HG03354 (cell line): ENCODE data around the gene BHLHA9.
"Not testable (repeated sequence)": the region's sequence is repeated elsewhere in the genome, so short reads cannot be mapped to it uniquely, and the experiment has no call there.

ENCODE experiments used
- ATAC-seq: cut with Tn5 transposase; IDR thresholded peaks from one replicate; pipeline ENCODE4 v1.9.1; 2021; ENCODE audit warnings: mild to moderate bottlenecking; ENCODE audit not compliant: unreplicated experiment, poor library complexity, severe bottlenecking

The BHLHA9 gene

DNA sequence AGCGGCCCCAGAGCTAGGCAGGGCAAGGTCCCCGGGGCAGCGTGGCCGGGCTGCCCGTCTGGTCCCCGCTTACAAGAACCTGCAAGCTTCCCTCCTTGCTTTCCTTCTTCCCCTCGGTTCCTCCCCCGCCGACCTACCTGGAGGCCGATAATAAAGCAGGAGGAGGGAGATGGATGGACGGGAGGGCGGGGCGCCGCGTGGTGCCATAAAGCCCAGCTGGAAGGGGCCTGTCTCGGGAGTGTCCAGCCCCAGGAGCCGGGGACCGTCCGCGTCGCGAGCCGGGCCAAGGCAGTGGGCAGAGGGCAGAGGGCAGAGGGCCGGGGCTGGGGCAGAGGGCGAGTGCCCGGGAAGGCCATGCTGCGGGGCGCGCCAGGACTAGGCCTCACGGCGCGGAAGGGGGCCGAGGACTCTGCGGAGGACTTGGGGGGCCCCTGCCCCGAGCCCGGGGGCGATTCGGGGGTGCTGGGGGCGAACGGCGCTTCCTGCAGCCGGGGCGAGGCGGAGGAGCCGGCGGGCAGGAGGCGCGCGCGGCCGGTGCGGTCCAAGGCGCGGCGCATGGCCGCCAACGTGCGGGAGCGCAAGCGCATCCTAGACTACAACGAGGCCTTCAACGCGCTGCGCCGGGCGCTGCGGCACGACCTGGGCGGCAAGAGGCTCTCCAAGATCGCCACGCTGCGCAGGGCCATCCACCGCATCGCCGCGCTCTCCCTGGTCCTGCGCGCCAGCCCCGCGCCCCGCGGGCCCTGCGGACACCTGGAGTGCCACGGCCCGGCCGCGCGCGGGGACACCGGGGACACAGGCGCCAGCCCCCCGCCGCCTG lies at the start of gene BHLHA9:
Gene BHLHA9, plus strand, starts transcription at position 235 of the 820 bp plus-strand sequence. Its CDS starts 120 bp downstream, at position 355.
- no peak for ATAC-seq

DNA sequence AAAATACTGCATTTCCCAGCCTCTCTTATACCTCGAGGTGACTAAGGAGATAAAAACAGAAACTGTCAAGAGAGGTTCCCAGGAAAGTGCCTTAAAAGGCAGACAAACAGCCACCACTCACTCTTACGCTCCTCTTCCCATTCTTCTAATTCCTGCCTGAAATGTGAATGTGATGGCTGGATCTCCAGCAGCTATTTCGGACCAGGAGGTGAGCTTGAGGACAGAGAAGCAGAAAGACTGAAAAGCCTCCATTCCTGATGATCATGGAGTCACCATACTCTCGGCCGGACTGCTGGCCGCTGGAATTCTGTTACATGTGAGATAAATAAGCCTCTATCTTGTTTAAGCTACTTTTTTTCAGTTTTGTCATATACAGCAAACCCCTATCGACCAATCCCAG lies 49.0 kb upstream of the BHLHA9 start:
- no peak for ATAC-seq

DNA sequence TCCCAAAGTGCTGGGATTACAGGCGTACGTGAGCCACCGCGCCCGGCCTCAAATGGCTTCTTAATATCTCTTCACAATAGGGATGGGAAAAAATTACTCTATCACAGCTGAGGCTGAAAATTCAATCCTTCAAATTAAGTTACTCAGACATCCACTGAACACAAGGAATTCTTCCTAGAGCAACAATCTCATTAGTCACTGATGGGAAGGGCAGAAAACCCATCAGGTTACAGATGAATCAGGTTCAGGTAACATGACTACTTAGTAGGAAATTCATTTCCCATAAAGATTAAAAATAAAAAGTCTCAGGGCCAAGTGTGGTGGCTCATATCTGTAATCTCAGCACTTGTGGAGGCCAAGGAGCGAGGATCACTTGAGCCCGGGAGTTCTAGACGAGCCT lies 47.9 kb upstream of the BHLHA9 start:
- no peak for ATAC-seq

DNA sequence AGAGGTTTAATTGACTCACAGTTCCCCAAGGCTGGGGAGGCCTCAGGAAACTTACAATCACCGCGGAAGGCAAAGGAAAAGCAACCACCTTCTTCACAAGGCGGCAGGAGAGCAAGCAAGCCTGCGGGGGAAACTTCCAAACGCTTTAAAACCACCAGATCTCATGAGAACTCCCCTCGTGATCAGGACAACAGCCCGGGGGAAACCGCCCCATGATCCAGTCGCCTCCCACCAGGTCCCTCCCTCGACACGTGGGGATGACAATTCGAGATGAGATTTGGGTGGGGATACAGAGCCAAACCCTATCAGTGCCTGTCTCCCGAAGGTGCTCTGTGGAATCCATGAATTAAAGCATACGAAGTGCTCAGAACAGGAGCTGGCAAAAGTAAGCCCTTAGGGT lies 46.6 kb upstream of the BHLHA9 start:
- no peak for ATAC-seq

DNA sequence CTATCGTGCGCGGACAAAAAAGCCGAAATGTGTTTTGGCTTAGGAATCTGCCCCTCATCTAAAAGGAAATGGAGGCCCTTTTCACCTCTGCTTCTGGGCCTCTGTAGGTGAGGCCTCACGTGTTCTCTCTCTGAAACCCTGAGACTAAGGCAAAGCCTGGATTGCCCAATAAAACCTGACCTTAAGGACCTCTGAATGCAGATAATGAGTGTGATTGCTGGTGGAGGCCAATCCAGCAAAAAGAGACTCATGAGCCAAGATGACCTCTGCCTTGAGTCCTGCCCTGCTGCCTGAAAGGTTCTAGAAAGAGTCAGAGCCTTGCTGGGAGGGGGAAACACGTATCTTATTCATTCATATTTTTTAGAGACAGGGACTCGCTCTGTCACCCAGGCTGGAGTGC lies 45.9 kb upstream of the BHLHA9 start:
- no peak for ATAC-seq

DNA sequence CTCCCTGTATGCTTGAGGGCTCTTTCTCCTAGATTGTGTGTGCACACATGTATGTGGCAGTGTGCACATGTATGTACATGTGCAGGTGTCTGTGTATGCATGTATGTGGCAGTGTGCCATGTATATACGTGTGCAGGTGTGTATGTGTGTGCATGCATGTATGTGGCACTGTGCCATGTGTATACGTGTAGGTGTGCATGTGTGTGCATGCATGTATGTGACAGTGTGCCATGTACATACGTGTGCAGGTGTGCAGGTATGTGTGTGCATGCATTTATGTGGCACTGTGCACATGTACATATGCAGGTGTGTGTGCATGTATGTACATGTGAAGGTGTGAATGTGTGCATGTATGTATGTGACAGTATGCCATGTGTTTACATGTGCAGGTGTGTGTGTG lies 43.9 kb upstream of the BHLHA9 start:
- ATAC-seq, result no peak

DNA sequence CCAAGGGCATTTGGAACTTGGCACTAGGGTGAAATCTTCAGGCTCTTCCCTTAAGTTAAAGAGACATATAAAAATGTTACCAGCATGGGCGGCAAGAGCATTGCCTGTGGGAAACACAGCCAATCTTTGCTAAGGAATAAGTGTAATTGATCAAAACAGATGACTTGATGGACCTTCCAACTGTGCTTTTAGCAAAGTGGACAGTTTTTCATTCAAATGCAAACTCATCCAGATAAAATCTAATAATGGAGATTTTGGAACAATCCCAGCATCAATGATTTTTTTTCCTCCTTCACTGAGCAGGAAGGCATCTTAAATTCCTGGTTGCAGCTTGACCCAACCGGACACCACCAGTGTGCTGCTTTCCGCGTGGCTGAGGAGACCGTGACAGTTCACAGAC lies 42.9 kb upstream of the BHLHA9 start:
- ATAC-seq, result no peak

DNA sequence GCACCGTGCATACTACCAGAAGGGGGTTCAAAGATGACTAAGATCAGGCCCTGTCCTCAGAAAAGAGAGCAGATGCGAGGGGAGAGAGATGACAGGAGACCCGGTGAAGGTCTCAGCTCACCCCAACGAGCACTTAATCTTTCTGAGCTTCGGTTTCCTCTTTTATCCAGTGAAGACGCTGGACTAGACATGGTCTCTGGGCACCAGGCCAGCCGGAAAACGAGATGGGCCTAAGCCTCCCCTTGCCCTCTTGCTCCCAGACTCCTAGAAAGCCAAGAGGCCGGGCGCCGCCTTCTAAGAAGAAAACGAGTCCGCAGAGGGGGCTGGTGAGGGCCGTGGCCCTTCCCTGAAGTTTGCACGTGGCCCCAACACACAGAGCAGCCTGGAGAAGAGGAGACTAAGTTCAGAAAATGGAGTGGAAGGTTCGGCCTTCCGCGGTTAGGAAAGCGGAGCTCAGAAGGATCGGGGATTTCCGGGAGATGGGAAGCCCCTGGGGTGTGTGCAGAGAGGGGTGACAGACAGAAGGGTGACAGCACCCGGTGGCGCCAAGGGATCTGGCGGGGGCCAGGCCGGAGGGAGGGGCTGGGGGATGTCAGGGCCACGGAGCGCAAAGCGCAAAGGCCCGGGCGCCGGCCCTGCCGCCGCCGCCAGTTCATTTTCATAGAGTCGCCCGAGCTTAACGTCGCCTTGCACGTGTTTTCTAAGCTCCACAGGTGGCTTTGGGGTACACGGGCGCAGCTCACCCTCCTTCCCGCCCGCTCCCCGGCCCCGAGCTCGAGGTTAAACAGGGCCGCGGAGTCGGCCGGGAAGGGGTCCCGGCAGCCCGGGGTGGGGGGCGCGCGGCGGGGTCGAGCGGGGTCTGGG lies 42.1 kb upstream of the BHLHA9 start:
- peak; percentile 47 for ATAC-seq

DNA sequence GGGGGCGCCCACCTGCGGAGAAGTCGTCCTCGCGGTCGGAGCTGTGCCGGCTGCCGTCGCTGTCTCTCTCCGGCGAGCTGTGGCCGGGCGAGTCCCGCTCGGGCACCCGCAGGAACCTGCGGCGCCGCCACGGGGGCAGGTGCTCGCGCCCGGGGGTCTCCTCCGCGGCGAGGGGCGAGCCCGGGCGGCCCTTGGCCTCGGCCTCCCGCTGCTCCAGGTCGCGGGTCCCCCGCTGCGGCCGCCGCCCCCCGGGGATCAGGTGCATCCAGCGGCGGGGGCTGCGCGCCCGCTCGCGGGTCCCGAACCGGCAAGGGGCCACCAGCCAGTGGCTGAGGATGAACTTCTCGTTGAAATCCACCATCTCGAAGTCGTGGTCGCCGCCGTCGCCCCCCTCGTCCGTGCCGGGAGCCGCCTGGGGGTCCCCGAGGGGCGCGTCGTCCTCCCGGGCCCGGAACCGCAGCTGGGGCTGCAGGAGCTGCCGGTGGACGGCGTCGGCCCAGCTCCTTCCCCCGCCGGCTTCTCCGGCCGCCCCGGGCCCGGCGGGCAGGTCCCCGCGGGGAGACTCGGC lies 41.4 kb upstream of the BHLHA9 start:
- ATAC-seq, result peak; percentile 30

DNA sequence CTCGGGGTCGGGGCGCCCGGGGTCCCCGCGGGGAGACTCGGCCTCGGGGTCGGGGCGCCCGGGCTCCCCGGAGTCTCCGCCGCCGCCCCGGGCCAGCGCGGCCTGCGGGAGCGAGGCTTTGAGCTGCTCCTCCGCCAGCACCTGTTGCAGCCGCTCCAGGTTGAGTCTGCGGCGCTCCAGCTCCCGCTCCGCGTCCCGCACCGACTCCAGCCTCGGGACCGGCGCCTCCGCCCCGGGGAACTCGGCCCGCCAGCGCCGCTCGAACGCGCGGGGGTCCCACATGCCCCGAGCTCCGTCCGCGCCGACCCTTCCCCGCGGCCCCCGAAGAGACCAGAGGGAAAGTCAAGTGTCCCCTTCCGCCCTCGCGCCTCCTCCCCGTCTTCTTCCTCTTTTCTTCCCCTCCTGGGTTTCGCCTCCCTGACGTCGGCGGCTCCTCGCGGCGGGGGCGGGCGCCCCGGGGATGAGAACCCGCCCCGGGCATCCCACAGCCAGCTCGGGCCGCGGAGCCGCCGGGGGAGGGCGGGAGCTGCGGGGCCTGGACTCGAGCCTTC lies 40.8 kb upstream of the BHLHA9 start:
- ATAC-seq, result peak; percentile 47

DNA sequence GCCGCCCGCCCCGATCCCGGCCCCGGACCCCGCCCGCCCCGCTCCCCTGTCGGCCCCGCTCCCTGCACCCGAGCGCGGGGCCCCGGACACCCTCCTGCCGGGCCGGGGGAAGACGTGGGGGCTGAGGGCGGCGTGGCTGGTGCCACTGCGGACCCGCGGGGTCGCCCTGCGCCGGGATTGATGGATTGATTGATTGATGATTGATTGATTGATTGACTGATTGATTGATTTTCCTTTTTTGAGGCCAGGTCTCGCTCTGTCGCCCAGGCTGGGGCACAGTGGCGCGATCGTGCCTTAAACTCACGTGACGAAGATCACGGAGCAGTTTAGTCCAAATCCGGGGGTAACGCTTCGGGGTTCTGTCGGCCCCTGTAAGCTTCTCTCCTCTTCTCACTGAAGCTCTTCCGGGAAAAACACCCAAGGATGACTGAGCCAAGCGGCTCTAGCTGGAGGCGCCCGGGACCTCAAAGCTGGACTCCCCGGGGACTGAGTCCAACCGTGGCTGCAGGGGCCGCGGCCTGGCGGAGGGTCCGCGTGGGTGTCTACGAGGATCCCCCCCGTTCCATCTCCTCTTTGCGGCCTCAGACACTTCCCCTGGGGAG lies 40.2 kb upstream of the BHLHA9 start:
- ATAC-seq, result no peak

DNA sequence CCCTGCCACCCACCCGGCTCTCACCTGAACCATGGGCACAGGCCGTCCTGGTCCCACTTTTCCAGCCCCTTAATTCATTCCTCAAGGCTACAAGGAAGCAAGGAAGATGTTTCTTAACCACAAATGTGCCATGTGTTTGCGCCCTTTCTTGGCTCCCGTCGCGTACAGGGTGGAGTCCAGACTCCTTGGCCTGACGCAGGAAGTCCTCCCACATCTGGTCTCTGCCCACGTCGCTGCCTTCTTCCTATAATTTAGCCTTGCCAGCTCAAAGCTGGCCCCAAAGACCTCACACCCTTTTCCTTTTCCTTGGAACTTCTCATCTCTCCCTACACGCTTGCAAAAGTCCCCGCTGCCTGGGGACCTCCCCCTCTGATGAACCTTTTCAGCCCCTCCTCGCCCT lies 38.8 kb upstream of the BHLHA9 start:
- ATAC-seq, result no peak

DNA sequence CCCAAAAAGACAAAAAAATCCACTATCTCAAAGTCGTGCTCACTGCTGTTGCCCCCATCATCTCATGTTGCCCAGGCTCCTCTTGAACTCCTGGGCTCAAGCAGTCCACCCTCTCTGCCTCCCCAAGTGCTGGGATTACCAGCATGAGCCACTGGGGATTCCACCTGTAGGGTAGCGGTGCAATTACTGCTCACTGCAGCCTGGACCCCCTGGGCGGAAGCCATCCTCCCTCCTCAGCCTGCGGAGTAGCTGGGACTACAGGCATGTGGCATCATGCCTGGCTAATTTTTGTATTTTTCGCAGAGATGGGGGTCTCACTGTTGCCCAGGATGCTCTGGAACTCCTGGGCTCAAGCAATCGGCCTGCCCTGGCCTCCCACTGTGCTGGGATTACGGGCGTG lies 37.9 kb upstream of the BHLHA9 start:
- no peak for ATAC-seq

DNA sequence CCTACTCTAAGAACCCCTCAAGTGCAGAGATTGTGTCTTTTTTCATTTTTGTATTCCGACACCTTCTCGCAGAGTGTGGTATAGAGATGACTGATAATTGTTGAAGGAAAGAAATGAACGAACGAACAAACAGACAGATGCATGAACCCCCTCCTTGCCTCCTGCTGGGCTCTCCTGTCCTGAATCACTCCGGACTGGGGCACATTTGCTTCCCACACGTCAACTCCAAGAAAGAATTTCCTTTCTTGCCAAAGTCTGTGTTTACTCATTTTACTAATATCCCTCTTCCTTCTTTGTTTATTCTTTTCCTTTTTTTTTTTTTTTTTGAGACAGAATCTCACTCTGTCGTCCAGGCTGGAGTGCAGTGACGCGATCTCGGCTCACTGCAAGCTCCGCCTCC lies 37.5 kb upstream of the BHLHA9 start:
- no peak for ATAC-seq

DNA sequence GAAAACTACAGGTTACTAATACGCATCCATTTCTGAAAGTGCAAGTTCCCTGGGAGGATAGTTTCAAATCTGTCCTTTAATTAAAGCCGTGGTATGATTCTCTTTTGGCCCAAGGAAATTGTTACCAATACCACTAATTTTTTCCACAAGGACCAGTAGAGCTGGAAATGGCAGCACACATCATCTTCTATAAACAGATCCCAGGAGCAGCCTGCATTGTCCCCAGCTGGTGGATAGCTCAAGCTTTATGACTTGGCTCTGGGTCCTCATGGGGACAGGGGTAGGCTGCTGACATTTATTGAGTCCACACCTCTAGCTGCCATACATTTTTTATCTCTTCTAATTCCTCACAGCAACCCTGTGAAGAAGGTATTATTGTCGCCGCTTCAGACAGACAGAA lies 35.8 kb upstream of the BHLHA9 start:
- no peak for ATAC-seq

DNA sequence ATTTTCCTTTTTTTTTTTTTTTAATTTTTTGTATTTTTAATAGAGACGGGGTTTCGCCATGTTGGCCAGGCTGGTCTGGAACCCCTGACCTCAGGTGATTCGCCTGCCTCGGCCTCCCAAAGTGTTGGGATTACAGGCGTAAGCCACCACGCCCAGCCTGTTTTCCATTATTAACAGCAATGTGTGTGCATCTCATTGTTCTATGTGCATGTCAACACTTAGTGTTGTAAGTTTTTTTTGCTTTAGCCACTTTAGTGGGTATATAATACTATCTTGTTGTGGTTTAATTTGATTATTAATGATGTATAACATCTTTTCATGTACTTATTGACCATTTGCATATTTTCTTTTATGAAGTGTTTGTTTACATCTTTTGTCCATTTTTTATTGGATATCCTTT lies 32.8 kb upstream of the BHLHA9 start:
- ATAC-seq, result no peak

DNA sequence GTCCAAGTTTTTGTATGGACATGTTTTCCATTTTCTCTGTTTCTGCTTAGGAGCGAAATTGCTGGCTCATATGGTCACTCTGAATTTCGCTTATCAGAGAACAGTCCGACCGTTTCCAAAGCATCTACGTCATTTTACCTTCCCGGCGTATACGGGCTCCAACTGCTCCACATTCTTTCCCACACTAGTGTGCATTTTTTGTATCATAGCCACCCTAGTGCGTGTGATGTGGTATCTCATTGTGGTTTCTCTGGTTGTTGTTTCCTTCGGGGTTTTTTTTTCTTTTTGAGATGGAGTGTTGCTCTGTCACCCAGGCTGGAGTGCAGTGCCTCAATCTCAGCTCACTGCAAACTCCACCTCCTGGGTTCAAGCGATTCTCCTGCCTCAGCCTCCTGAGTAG lies 31.0 kb upstream of the BHLHA9 start:
- ATAC-seq, result no peak

DNA sequence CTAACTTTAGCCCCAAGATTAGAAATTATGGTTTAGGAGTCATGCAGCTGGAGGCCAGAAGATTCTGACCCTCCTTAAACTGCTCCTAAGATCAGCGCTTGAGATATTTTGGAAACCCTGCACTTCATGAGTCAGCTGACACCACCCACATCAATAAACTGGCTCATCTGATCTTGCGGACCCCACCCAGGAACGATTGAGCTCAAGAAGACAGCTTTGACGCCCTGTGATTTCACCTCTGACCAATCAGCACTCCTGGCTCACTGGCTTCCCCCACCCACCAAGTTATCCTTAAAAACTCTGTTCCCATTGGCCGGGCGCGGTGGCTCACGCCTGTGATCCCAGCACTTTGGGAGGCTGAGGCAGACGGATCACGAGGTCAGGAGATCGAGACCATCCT lies 29.8 kb upstream of the BHLHA9 start:
- not testable (repeated sequence) for ATAC-seq

DNA sequence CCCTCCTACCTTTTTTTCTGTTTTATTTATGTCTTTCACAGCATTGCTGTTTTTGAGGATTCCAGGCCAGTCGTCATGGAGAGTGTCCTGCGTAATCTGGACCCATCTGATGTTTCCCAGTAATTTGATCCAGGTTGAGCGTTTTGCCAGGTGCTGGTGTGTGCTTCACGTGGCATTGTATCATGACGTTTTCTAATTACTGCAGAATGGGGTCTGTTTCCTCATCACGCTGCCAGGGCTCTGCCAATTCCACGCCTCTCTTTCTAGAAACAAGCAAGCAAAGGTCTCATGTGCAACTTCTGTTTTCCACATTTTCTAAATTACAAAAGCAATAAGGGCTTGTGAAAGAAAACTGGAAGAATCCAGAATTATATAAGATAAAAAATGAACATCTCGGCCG lies 28.3 kb upstream of the BHLHA9 start:
- no peak for ATAC-seq

DNA sequence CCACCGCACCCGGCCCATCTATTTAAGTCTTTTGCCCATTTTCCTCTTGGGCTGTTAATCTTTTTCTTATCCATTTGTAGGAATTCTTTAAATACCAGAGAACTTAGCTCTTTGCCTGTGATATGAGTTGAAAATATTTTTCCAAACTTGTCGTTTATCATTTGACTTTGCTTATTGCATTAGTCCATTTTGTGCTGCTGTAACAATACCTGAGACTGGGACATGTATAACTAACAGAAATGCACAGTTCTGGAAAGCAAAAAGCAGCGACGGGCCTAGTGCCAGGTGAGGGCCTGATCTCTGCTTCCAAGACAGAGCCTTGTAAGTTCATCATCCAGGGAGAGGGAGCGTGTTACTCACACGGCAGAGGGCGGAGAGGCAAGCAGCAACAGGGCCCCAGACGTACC lies 25.6 kb upstream of the BHLHA9 start:
- ATAC-seq, result no peak
